Astrocyte (in vitro differentiated cells and primary cell): ENCODE data around the gene UTS2R.

ENCODE experiments used
- CTCF ChIP-seq: IDR thresholded peaks from 2 replicates; pipeline ENCODE4 v1.5.1; 2011; ENCODE audit warnings: low read depth, mild to moderate bottlenecking, inconsistent platforms, low read length, moderate library complexity; ENCODE audit not compliant: insufficient read depth
- EZH2 ChIP-seq: IDR thresholded peaks from 2 replicates; pipeline ENCODE4 v1.6.1; 2012; ENCODE audit warnings: mild to moderate bottlenecking, low read length, inconsistent platforms; ENCODE audit not compliant: insufficient read depth

- TF ChIP-seq EZH2 (no peak), CTCF (no peak)
Measured at GRCh38 chr17:82350182-82351030, 21.2 kb upstream of the UTS2R start.
